UCSD-AML1 (cell line): ENCODE results near the gene CCSER2.
"Not testable (repeated sequence)": the region's sequence is repeated elsewhere in the genome, so short reads cannot be mapped to it uniquely, and the experiment has no call there.

Source experiments
- DNase-seq: peaks from one replicate; lab custom pipeline; 2025; ENCODE audit not compliant: unreplicated experiment; lab: John Stamatoyannopoulos, UW

Gene CCSER2

GRCh38 chr10:84517554-84517953 lies 189.2 kb downstream of the CCSER2 start:
- DNase-seq = no peak

GRCh38 chr10:84519235-84519634 lies 190.8 kb downstream of the CCSER2 start:
- DNase-seq = no peak

- DNase-seq = no peak
These were observed 192.6 kb downstream of the CCSER2 start for GRCh38 chr10:84521013-84521412.

- DNase-seq = no peak
These were observed 193.1 kb downstream of the CCSER2 start for GRCh38 chr10:84521468-84521867.

GRCh38 chr10:84522612-84523462 lies 194.4 kb downstream of the CCSER2 start:
- no peak for DNase-seq

GRCh38 chr10:84523526-84523925 lies 195.1 kb downstream of the CCSER2 start:
- DNase-seq = no peak

GRCh38 chr10:84524435-84524834 lies 196.0 kb downstream of the CCSER2 start:
- DNase-seq = no peak

GRCh38 chr10:84525120-84525806 lies 196.9 kb downstream of the CCSER2 start:
- peak; percentile 50 for DNase-seq

- not testable (repeated sequence) for DNase-seq
These were observed 197.4 kb downstream of the CCSER2 start for GRCh38 chr10:84525807-84526182.

GRCh38 chr10:84527386-84527785 lies 199.0 kb downstream of the CCSER2 start:
- DNase-seq = not testable (repeated sequence)

- not testable (repeated sequence) for DNase-seq
These were observed 200.1 kb downstream of the CCSER2 start for GRCh38 chr10:84528526-84528925.

- DNase-seq = no peak
These were observed 202.4 kb downstream of the CCSER2 start for GRCh38 chr10:84530724-84531325.

- DNase-seq = no peak
These were observed 203.0 kb downstream of the CCSER2 start for GRCh38 chr10:84531396-84531795.

- peak; percentile 27 for DNase-seq
These were observed 205.8 kb downstream of the CCSER2 start for GRCh38 chr10:84534168-84534567.

GRCh38 chr10:84537447-84537931 lies 209.1 kb downstream of the CCSER2 start:
- DNase-seq = peak; percentile 28

GRCh38 chr10:84538036-84538435 lies 209.6 kb downstream of the CCSER2 start:
- no peak for DNase-seq

- no peak for DNase-seq
These were observed 210.8 kb downstream of the CCSER2 start for GRCh38 chr10:84539216-84539615.

GRCh38 chr10:84540022-84540616 lies 211.7 kb downstream of the CCSER2 start:
- no peak for DNase-seq

- DNase-seq = peak; percentile 61
These were observed 212.4 kb downstream of the CCSER2 start for GRCh38 chr10:84540617-84541288.

GRCh38 chr10:84541289-84541637 lies 212.9 kb downstream of the CCSER2 start:
- DNase-seq = no peak
